ENCODE measurements around the gene DYNLRB2. TPM values are rescaled to one million over a fixed set of nuclear protein-coding genes. Genes with fewer than 3 reads are reported as not detected.
A peak's percentile ranks its signal among the peaks of the same experiment; 100 is the strongest.

Gene DYNLRB2
- total and polyA plus RNA-seq, 10 of the 15 experiments (the other 5 are each of a cell fraction or from before 2014, with no cell fraction given), result 0.21 to 1.2 (median 0.40) TPM; not detected in 5

DNA sequence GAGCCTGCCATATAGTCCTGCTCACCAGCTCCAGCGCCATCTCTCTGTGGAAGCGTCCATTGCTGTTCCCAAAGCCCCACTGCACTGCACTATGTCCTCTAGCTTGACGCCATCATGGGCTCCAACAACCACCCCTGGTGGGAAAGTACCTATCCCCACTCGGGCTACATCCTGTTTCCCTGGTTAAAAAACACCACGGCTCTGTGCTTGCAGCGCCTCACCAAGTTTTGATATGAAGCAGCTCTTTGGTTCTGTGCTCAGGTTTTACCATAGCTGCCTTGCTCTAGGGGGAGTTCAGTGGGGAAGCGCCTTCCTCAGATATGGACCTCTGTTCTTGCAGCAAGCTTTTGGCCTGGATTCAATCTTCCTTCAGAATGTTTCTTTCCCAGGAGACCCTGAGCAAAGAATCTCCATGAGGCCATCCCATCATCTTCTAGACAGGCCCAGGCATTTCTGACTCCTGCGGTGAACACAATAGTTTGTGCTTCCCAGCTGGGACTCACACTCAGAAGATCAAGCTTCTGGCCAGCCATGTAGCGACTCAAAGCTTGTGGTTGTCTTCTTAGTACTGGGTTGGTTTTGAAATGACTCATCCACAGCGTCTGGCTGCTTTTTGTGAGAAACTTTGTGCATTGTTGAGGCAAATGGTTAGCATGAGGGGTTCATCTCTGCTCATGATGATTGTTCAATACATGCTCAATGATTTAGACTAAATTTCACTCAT, 39.5 kb downstream of the DYNLRB2 start (continued):
- TF ChIP-seq, protein P1, sequence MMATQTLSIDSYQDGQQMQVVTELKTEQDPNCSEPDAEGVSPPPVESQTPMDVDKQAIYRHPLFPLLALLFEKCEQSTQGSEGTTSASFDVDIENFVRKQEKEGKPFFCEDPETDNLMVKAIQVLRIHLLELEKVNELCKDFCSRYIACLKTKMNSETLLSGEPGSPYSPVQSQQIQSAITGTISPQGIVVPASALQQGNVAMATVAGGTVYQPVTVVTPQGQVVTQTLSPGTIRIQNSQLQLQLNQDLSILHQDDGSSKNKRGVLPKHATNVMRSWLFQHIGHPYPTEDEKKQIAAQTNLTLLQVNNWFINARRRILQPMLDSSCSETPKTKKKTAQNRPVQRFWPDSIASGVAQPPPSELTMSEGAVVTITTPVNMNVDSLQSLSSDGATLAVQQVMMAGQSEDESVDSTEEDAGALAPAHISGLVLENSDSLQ (IDR thresholded peaks at IDR 0.05), result no peak
- 0 out of 2 replicates have a peak, but pooled peaks have one; percentile 6 for TF ChIP-seq ATF7 (IDR thresholded peaks at IDR 0.05; ENCODE audit: low read depth)
- TF ChIP-seq CBX3 (IDR thresholded peaks at IDR 0.05; ENCODE audit: borderline replicate concordance, low read depth), result no peak
- TF ChIP-seq ZNF207 (IDR thresholded peaks at IDR 0.05; ENCODE audit: borderline replicate concordance), result no peak
- TF ChIP-seq, protein P2, sequence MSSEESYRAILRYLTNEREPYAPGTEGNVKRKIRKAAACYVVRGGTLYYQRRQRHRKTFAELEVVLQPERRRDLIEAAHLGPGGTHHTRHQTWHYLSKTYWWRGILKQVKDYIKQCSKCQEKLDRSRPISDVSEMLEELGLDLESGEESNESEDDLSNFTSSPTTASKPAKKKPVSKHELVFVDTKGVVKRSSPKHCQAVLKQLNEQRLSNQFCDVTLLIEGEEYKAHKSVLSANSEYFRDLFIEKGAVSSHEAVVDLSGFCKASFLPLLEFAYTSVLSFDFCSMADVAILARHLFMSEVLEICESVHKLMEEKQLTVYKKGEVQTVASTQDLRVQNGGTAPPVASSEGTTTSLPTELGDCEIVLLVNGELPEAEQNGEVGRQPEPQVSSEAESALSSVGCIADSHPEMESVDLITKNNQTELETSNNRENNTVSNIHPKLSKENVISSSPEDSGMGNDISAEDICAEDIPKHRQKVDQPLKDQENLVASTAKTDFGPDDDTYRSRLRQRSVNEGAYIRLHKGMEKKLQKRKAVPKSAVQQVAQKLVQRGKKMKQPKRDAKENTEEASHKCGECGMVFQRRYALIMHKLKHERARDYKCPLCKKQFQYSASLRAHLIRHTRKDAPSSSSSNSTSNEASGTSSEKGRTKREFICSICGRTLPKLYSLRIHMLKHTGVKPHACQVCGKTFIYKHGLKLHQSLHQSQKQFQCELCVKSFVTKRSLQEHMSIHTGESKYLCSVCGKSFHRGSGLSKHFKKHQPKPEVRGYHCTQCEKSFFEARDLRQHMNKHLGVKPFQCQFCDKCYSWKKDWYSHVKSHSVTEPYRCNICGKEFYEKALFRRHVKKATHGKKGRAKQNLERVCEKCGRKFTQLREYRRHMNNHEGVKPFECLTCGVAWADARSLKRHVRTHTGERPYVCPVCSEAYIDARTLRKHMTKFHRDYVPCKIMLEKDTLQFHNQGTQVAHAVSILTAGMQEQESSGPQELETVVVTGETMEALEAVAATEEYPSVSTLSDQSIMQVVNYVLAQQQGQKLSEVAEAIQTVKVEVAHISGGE (CRISPR knock-in tag; IDR thresholded peaks at IDR 0.05), result no peak
- TF ChIP-seq TCF3 (IDR thresholded peaks at IDR 0.05; ENCODE audit: borderline replicate concordance, insufficient read depth, low read depth, low read length), result peak; percentile 81; the same call in 1 of the 2 replicates
- no peak for TF ChIP-seq MXI1 (IDR thresholded peaks at IDR 0.05; ENCODE audit: low read depth, low read length)
- no peak for TF ChIP-seq HSF1 (IDR thresholded peaks at IDR 0.05; ENCODE audit: low read depth, low read length)
- no peak for TF ChIP-seq IRF3 (IDR thresholded peaks at IDR 0.05)
- TF ChIP-seq FOXK2 (IDR thresholded peaks at IDR 0.05), result peak; percentile 31; the same call in 1 of the 2 replicates
- TF ChIP-seq POLR2A (IDR thresholded peaks at IDR 0.05; ENCODE audit: low read depth, low read length), result peak; percentile 35; the same call in 1 of the 2 replicates
- TF ChIP-seq SP1 (IDR thresholded peaks at IDR 0.05; ENCODE audit: low read depth, low read length), result no peak
- TF ChIP-seq, protein P3, sequence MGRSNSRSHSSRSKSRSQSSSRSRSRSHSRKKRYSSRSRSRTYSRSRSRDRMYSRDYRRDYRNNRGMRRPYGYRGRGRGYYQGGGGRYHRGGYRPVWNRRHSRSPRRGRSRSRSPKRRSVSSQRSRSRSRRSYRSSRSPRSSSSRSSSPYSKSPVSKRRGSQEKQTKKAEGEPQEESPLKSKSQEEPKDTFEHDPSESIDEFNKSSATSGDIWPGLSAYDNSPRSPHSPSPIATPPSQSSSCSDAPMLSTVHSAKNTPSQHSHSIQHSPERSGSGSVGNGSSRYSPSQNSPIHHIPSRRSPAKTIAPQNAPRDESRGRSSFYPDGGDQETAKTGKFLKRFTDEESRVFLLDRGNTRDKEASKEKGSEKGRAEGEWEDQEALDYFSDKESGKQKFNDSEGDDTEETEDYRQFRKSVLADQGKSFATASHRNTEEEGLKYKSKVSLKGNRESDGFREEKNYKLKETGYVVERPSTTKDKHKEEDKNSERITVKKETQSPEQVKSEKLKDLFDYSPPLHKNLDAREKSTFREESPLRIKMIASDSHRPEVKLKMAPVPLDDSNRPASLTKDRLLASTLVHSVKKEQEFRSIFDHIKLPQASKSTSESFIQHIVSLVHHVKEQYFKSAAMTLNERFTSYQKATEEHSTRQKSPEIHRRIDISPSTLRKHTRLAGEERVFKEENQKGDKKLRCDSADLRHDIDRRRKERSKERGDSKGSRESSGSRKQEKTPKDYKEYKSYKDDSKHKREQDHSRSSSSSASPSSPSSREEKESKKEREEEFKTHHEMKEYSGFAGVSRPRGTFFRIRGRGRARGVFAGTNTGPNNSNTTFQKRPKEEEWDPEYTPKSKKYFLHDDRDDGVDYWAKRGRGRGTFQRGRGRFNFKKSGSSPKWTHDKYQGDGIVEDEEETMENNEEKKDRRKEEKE (IDR thresholded peaks at IDR 0.05), result no peak
- TF ChIP-seq NFXL1 (IDR thresholded peaks at IDR 0.05; ENCODE audit: borderline replicate concordance), result no peak
- peak; percentile 93 for TF ChIP-seq BCL3 (IDR thresholded peaks at IDR 0.05; ENCODE audit: borderline replicate concordance, insufficient read depth, low read depth, low read length, poor library complexity, severe bottlenecking)
- TF ChIP-seq USF2 (IDR thresholded peaks at IDR 0.05; ENCODE audit: borderline replicate concordance, low read depth, low read length), result no peak
